ENCODE data around the gene MMADHC.
A peak's percentile ranks its signal among the peaks of the same experiment; 100 is the strongest.

MMADHC gene

DNA sequence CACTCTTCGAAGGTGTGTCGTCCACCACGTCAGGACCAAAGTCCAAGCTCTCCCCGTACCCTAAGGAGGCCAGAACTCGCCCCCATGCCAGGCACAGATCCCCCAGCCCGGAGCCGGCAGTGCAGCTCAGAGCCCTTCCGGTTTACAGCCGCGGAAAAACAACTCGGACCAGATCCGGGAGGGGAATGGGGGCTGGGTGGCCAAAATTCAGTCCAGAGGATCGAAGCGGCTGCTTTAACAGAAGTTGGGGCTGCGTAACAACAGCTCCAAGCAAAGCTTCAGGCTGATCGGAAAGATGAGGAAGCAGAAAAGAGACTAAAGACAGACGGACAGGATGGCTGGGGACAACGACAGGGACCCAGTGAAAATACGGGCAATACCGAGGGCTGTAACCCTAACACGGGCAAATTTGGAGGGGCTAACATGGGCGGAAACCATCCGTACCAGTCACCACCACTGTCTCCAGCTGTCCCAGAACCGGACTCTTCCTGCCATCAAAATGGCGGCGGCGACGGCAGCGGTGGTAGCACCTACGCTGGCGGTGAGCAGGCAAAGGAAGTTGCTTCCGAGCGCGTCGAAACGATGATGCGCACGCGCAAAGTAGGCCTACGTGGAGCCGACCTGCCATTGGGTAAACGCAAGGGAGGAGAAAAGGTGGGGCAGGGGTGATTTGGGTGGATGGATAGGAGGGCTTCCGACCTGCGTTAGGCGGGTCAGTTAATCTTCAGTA, at the start of gene MMADHC:
Gene MMADHC, minus strand, starts transcription at position 556 of the 730 bp plus-strand sequence. CDS start 678 bp downstream, outside the sequence.
- peak; percentile 84 to 89 for DNase-seq (ENCODE audit: low read depth in 2 of 2)

DNA sequence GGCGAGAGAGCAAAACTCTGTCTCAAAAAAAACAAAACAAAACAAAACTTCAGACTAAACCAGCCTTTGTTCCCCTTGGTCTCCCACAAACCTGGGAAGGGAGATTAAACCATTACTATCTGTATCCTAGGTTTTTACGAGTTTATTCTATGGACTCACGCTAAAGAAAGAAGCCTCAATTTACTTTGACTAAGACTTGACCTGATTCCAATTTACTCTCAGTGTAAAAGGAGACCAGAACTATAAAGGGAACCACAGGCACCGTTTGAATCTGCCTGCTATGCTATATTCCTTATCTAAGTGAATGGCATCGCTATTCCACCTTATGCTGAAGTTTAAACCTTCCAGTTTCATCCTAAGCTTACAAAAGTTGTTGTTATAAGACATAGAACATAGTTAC, 46.5 kb upstream of the MMADHC start:
- no peak for DNase-seq (ENCODE audit: low read depth in 2 of 2)

DNA sequence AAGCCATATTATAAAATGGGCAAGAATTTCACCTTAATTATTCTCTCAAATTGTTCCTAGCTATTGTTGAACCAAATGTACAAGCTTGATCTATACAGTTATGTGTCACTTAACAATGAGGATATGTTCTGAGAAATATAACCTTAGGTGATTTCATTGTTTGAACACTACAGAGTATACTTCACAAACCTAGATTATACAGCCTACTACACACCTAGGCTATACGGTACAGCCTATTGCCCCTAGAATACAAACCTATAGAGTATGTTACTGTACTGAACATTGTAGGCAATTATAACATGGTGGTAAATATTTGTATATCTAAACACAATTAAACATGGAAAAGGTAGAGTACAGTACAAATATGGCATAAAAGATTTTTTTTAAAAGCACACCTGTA, 42.9 kb upstream of the MMADHC start:
- no peak for DNase-seq (ENCODE audit: low read depth in 2 of 2)

DNA sequence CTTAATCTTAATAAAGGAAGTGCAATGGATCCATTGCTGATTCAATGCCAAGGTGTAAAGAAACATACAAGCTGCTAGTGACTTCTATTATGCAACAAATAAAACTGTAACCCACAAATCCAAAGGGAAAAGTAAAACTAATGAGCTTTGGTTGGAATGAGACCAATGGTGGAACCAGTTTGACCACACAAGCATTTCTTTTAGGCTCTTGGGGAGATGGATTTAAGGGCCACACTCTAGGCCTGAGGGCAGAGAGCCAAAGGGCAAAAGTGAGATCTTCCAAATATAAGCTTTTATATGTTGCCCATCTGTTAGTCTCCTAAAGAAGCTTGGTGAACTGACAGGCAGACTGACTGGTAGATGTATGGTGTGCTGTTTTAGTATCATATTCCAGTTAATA, 41.5 kb upstream of the MMADHC start:
- no peak for DNase-seq (ENCODE audit: low read depth in 2 of 2)

DNA sequence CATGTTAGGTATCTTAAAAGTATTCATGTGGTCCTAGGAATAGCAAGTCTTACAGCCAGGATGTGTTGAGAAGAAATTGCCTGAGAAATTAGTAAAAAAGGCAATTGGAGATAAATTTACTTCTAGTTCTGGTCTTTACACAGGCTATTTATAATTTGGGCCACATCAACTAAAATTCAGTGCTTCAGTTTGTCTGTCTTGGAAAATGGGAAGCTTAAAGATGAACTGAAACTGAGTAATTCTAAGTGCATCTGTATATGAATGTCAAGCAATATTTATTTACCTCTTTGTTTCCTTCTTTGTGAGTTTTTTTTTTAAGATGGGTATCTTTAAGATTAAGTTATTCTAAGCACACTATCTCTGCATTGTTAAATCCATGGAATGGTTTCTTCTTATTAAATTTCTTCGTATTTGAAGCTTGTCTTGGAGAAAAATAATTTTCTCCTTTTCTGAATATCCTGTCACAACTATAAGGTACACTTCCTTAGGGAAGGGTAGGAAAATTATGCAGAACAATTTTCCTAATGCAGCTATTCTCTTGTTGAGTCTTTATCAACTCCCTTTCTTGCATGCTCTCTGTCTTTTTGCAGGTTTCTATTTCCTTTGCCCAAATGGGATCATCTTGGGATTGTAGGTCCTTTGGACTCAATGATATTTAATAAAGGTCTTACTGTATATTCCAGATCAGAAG, 39.7 kb upstream of the MMADHC start:
- DNase-seq (ENCODE audit: low read depth in 2 of 2) = no peak

DNA sequence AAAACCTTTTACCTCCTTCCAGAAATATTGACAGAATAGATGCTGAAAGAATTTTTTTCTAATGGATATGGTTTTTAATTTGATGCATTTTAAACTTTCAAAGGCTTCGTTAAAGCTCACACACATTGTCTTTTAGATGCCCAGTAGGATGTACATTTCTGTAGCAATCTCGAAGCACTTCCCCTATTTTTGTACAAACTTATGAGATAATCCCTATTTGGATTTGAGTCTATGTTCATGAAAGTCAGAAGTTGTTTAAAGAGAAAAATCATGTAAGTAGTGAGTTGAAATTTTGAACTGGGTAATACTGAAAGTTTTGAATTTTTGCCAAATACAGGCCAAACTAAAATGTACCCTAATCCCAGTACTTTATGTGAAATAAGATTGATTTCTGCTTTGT, 38.1 kb upstream of the MMADHC start:
- no peak for DNase-seq (ENCODE audit: low read depth in 2 of 2)

DNA sequence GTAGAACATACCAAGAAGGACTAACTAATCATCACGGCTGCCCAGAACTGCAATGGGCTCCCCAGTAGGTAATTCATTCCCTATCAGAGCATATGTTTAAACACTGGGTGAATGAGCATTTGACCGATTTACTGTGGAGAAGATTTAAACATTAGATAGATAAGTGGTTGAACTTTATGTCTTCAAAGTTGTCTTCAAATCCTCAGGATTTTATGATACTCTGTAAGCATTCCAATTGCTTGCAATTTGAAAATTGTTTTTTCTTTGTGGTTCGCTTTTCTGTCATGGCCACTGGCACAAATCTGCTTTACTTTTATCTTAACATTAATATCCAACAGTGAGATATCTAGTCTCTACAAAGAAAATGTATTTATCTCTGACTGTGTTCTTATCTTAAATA, 37.7 kb upstream of the MMADHC start:
- no peak for DNase-seq (ENCODE audit: low read depth in 2 of 2)

DNA sequence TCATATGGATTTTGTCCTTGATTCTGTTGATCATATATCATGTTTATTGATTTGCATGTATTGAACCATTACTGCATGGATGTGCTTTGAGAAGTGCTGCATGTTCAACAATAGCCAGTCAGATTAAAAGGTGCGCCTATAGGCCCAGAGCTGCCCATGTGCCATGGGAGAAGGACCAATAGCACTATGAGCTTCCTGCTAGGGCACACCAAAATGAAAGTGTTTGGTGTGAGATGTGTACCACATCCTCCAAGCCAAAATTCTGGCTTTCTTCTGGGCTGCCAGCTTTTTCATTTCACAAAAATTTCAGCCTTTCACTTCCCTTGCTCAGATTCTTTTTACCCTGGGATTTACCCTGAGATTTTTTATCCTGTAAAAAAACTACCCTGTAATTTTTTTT, 34.8 kb upstream of the MMADHC start:
- DNase-seq (ENCODE audit: low read depth in 2 of 2) = no peak

DNA sequence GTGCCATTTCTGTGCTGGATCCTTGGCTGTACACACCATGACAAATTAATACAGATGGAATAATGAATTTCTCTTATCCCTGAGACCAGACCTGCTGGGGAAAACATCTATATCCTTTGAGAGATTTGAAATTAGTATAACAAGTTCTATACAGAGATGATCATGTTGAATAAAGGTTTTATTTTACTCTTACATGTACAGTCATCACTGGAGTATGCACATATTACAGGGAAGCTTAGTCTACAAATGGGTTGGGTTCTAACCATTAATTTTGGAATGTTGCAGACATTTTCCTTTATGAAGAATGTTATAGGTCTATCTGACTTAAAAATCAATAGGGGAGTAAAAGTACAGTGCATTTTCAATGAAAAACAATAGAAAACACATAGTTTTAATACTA, 29.9 kb upstream of the MMADHC start:
- no peak for DNase-seq (ENCODE audit: low read depth in 2 of 2)

DNA sequence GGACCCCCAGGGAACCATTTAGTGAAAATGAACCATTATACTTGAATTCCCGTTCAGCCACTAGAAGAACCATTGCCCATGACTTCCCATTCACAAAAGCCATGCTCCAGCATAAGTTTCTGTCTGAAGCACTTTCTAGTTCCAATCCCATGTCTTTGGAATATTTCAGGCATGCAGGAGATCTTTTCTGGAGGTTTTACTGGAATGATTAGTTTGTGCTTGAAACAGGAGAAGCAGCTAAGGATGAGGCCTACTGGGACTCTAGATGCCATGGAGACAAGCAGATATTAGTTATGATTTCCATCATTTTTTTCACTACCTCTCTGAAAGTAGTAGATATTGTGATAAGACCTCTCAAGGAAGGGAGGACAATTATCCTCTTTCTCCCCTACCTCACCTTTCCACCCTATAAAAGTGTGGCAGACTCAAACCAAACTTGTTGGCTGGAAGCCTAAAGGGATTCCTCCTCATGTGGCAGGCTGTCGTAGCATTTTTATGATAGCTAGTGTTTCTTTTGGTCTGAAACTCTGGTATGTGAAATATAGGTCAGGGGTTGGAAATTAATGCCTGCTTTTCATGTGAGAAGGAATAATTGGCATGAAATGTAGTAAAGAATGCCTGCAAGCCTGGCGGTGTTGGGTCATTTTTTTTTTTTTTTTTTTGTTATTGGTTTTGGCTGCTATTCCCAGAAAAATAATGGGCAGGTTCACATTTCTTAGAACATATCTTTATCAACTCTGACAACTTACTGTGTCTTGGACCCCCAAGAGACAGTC, 29.3 kb upstream of the MMADHC start:
- DNase-seq (ENCODE audit: low read depth in 2 of 2) = no peak

DNA sequence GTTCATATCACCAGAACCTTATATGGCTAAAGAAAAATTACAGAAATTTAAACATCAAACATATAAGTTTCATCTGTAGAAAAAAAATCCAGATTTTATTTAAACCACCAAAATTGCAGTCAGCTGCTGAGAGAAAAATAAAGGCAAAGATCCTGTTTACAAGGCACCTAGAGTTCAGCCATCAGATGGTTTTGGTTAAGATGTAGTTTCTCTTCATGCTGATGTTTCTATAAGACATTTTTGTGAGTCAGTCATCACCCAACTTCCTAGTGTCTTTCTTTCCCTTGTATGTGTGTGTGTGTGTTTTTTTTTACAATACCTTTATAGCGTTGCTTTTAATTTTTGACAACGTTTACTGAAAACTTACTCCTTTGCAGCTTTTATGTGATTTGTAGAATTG, 26.1 kb upstream of the MMADHC start:
- DNase-seq (ENCODE audit: low read depth in 2 of 2) = no peak

DNA sequence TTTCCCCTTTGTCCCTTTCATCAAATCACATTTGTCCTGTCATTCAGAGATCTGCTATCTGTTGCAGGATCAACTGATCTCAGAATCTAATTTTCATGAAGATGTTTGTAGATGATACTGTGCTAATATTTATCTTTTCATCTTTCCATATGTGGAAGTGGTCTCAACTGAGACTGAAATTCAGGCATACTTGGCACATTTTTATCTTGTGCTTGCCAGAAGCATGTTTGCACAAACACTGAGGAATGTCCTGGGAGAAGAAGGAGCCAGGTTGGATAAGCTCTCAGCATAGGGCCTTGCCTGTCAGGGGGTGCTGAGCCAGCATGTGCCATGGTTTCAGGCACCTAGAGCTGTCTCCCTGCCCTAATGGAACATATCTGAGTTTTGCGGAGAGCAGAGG, 24.5 kb upstream of the MMADHC start:
- DNase-seq (ENCODE audit: low read depth in 2 of 2) = no peak

DNA sequence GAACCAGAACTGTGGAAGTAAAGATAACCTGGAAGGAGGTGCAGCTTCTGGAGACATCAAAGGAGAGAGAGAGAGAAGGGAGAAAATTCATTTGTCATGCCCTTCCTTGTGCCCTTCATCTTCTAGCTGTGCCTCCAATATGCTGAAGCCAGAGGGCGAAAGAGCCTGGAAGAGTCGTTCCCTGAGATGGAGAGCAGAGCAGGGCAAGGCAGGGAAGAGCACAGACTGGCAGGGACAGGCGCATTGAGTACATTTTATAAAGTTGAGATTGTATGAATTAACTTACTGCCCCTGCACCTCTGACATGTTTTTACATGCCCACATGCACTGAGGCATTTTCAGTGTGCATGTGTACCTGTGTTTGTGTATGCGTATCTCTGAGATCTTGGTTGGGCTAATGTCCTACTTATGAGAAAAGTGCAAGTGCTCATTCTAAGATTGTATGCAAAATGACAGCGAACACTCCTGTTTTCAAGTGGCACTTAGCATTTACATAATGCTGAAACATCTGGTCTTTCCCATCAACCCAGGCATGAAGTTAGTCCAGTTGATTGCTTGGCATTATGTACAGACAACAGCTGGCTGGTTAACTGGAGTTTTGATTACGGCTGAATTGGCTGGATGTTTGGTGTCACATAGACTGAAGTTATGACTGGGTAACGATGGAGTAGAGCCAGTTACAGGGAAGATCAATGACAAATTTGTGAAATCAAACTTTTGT, 23.7 kb upstream of the MMADHC start:
- DNase-seq (ENCODE audit: low read depth in 2 of 2) = no peak

DNA sequence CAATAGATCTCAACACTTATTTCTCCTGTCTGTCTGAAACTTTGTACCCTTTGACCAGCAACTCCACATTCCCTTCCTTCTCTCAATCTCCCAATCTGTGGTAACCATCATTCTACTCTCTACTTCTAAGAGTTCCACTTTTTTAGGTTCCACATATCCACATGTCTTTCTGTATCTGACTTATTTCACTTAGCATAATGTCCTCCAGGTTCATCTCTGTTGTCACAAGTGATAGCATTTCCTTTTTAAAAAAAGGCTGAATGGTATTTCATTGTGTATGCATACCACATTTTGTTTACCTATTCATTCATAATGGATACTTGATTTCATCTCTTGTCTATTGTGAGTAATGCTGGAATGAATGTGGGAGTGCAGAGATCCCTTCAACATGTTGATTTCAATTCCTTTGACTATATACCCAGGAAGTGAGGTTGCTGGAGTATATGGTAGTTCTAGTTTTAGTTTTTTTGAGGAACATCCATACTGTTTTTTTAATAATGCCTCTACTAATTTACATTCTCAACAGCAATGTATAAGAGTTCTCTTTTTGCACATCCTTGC, 18.8 kb upstream of the MMADHC start:
- no peak for DNase-seq (ENCODE audit: low read depth in 2 of 2)

DNA sequence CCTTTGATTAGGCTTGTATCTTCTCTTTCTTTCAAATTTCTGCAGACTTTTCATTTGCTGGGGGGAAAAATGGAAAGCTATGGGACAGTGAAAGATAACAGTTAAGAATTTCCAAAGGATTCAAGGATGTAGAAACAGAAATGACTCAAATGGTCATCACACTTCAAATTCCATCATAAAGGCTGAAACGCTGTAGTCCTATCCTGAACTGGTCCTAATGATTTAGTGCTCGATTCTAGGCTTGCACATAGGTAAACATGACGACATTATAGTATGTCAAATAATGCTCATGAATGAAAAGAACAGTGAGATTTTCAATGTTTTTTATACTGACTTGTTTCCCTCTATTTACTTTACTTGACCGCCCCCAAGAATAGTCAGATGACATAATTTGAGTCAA, 15.7 kb upstream of the MMADHC start:
- DNase-seq (ENCODE audit: low read depth in 2 of 2) = no peak

DNA sequence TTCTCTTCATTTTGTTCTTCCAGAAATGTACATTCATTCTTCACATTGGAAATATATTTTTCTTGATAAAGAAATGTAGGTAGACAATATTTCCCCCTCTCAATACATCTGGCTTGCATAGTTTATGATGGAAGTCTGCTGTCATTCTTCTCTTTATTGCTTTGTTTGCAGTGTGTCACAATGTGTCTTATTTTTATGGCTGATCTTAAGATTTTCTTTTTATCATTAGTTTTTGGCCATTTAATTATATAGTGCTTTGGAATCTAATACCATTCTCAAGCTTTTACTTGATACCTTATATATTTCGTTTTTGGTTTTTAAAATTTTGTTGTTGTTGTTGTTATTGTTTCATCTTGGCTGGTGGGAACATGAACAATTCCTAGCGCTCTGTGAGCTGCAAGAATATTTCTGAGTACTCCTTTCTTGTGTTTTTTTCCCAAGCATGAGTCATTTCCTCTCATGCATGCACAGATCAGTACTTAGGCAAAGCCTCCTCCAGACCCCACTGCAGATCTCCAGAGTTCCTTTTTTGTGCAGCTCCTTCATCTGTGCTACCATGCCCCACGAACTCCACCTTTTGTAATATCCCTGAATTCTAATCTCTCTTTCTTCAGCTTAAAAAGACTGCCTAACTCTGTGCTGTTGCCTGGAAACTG, 13.7 kb upstream of the MMADHC start:
- DNase-seq (ENCODE audit: low read depth in 2 of 2) = no peak

DNA sequence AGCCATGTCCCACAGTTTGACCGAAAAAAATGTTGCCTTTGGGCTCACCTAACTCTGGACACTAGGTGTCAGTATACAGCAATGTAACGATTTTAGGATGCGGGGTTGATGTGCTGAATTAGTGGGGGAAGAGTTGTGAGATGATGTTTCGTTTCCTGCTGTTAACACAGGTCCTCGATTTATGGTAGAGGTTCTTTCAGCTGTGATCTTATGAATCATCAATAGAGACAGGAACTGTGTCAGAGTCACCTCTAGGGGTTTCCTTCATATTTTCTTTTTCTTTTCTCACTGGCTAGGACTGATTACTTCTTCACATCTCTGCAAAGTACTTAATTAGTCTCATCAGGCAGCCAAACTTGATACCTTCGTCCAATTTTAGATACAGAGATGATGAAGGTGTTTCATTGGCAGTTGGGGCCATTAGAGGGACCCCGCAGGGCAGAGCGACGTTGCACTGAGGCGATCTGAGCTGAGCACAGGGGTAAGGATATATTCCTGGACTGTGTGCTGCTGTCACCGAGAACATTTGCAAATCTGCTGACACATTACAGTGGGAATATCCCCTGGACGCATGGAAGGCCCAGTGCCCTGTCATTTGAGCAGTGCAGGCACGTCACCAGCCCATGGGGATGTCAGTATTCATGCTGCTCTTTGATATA, 10.2 kb upstream of the MMADHC start:
- peak in 1 of 2 donors; percentile 51 for DNase-seq (ENCODE audit: low read depth in 2 of 2)

DNA sequence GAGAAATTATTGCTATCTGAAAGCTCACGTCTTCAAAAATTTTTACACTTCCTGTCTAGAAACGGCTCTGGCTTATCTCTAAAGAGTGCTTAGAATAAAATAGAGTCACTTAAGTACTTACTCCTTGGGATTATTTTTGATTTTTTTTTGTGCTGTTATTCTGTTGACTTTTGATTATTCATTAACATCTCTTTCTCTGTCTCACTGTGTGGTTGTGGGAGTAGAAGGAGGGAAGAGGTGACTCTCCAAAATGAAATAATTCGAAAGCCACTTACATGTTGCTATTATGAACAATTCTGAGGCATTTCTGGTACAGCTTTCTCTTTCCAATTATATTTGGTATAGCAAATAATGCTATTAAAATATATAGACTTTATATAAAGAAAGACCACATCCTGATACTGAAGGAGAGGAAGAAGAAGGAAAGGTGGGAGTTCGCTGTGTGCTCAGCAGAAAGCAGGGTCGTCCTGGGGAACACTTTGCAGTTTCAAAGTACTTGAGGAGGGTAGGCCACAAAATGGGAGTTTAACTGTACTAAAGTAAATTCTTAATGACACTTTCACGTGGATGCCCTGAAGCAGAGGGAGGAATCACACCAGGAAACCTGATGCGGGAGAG, 9.6 kb upstream of the MMADHC start:
- no peak for DNase-seq (ENCODE audit: low read depth in 2 of 2)

DNA sequence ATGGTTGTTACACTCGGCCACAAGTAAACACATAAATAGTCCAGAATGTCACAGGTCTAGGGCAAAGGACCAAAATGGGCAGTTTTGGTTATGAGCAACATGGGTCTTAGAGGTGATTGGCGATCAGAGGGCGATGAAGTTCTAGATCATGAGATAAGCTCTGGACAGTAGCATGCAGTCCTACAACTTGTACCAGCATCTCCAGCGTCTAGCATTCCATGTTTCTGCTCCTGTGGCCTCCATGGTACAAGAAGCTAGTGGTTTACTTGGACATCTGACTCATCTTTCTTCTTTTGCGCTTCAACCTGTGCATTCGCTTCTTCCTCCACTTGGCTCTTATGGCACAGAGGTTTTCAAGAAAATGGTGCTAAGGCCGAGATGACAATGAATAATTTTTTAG, 8.9 kb upstream of the MMADHC start:
- no peak for DNase-seq (ENCODE audit: low read depth in 2 of 2)

Data from stimulated activated CD4-positive, alpha-beta T cell treated with anti-CD3 and anti-CD28 coated beads, Interleukin-1b, Interleukin-23, amount 100 ng/mL, for 4 hours (primary cell).